Smooth muscle cell (in vitro differentiated cells): ENCODE results near the gene CFAP46. TPM values are rescaled to one million over a fixed set of nuclear protein-coding genes. Genes with fewer than 3 reads are reported as not detected.
A peak's percentile ranks its signal among the peaks of the same experiment; 100 is the strongest.

Source experiments
- DNase-seq: peaks from one replicate; lab custom pipeline; 2025; ENCODE audit not compliant: unreplicated experiment; lab: John Stamatoyannopoulos, UW
- H2AFZ ChIP-seq: fragments of 200-600 bp; sonication (generic); 2 replicates; pipeline ENCODE4 v1.6.0; 2016; ENCODE audit warnings: antibody characterized with exemption, low read depth, mild to moderate bottlenecking
- H3F3A ChIP-seq: fragments of 200-600 bp; sonication (generic); 2 replicates; pipeline ENCODE4 v1.6.0; 2017; ENCODE audit warnings: antibody characterized with exemption, low read depth
- H3K27ac ChIP-seq: fragments of 200-600 bp; sonication (generic); 2 replicates; pipeline ENCODE4 v1.5.1; 2016; ENCODE audit warnings: low read depth, mild to moderate bottlenecking
- H3K27me3 ChIP-seq: fragments of 200-600 bp; sonication (generic); 2 replicates; pipeline ENCODE4 v1.6.1; 2016; ENCODE audit warnings: low read depth, mild to moderate bottlenecking
- H3K36me3 ChIP-seq: fragments of 200-600 bp; sonication (generic); 2 replicates; pipeline ENCODE4 v1.5.1; 2016; ENCODE audit warnings: low read depth
- H3K4me1 ChIP-seq: fragments of 200-600 bp; sonication (generic); 2 replicates; pipeline ENCODE4 v1.5.1; 2016; ENCODE audit warnings: low read depth
- H3K4me2 ChIP-seq: fragments of 200-600 bp; sonication (generic); 2 replicates; pipeline ENCODE4 v1.6.0; 2016; ENCODE audit warnings: mild to moderate bottlenecking
- H3K4me3 ChIP-seq: fragments of 200-600 bp; sonication (generic); 2 replicates; pipeline ENCODE4 v1.5.1; 2016; ENCODE audit warnings: mild to moderate bottlenecking
- H3K79me2 ChIP-seq: fragments of 200-600 bp; sonication (generic); 2 replicates; pipeline ENCODE4 v1.6.0; 2016; ENCODE audit warnings: low read depth, mild to moderate bottlenecking
- H3K9ac ChIP-seq: fragments of 200-600 bp; sonication (generic); 2 replicates; pipeline ENCODE4 v1.6.0; 2016; ENCODE audit warnings: low read depth
- H3K9me3 ChIP-seq: fragments of 200-600 bp; sonication (generic); replicated peaks from 2 replicates; pipeline ENCODE4 v1.5.1; 2016; ENCODE audit warnings: low read depth
- H4K20me1 ChIP-seq: fragments of 200-600 bp; sonication (generic); 2 replicates; pipeline ENCODE4 v1.6.0; 2016; ENCODE audit warnings: low read depth
- CTCF ChIP-seq: fragments of 200-600 bp; sonication (generic); IDR thresholded peaks from 2 replicates; pipeline ENCODE4 v1.5.1; 2017; ENCODE audit warnings: borderline replicate concordance, mild to moderate bottlenecking, antibody characterized with exemption; ENCODE audit not compliant: insufficient read depth, poor library complexity, severe bottlenecking
- WGBS: methylation state at CpG from one replicate; pipeline ENCODE4 v1.1.7; 2016; ENCODE audit warnings: low lambda C conversion rate; 5-methylcytosine and 5-hydroxymethylcytosine counted together
- polyA plus RNA-seq: library from polyadenylated mRNA; unstranded; fragments of >200 nt; fragmentation: Nextera tagmentation; extraction: Ambion mirVana; gene quantifications from 2 replicates; pipeline ENCODE4 v1.2.1, GENCODE V29; 2016
- total RNA-seq: library from RNA; depleted of rRNA; stranded (reverse); fragments of >200 nt; gene quantifications from 2 replicates; pipeline ENCODE4 v1.2.3, GENCODE V29; 2014

Gene CFAP46
- total and polyA plus RNA-seq, 2 experiments from 2014 or later: 1.1 to 2.0 TPM

GRCh38 chr10:132912713-132913558 is 29.4 kb downstream of the CFAP46 start:
- TF ChIP-seq CTCF: no peak
- H3K36me3 ChIP-seq: no peaks in the 10 kb centered on the region
- H3K79me2 ChIP-seq: no peaks in the 10 kb centered on the region
- no peaks in the 10 kb centered on the region for H4K20me1 ChIP-seq
- 80% methylated on average over 42 of the region's 46 CpGs for WGBS
- no peak overlapping the region for H3K9ac ChIP-seq
- H3K9me3 ChIP-seq: no peaks in the 10 kb centered on the region
- no peak overlapping the region for H3K27ac ChIP-seq
- H3F3A ChIP-seq: no peaks in the 10 kb centered on the region
- peaks cover 11% of the 10 kb centered on the region for H3K4me1 ChIP-seq
- H3K4me3 ChIP-seq: no peak overlapping the region
- DNase-seq: no peak
- H3K27me3 ChIP-seq: no peaks in the 10 kb centered on the region
- H3K4me2 ChIP-seq: no peak overlapping the region
- no peak overlapping the region for H2AFZ ChIP-seq

DNA sequence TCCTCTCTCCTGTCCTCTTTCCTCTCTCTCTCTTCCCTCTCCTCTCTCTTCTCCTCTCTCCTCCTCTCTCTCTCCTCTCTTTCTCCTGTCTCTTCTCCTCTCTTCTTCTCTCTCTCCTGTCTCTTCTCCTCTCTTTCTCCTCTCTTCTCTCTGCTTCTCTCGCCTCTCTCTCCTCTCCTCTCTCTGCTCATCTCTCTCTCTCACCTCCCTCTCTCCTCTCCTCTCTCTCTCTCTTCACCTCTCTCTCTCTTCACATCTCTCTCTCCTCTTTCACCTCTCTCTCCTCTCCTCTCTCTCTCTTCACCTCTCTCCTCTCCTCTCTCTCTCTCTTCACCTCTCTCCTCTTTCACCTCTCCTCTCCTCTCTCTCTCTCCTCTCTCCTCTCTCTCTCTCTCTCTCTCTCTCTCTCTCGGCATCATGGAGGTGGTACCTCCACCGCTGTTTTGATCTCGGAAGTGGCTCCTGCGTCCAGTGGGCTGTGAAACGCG is 30.1 kb downstream of the CFAP46 start:
- no peaks in the 10 kb centered on the region for H3K79me2 ChIP-seq
- H3K4me2 ChIP-seq: no peak overlapping the region
- peaks cover 11% of the 10 kb centered on the region for H3K4me1 ChIP-seq
- H2AFZ ChIP-seq: no peak overlapping the region
- no peak for TF ChIP-seq CTCF
- no peaks in the 10 kb centered on the region for H4K20me1 ChIP-seq
- no peak overlapping the region for H3K4me3 ChIP-seq
- no peak overlapping the region for H3K27ac ChIP-seq
- no peaks in the 10 kb centered on the region for H3K27me3 ChIP-seq
- H3K9me3 ChIP-seq: no peaks in the 10 kb centered on the region
- no peaks in the 10 kb centered on the region for H3K36me3 ChIP-seq
- no peak overlapping the region for H3K9ac ChIP-seq
- WGBS: 83% methylated on average over 7 of the region's 7 CpGs
- no peak for DNase-seq
- no peaks in the 10 kb centered on the region for H3F3A ChIP-seq

- no peak overlapping the region for H2AFZ ChIP-seq
- H3K79me2 ChIP-seq: no peaks in the 10 kb centered on the region
- H3K27ac ChIP-seq: peak overlapping the region; percentile 40
- H3K27me3 ChIP-seq: no peaks in the 10 kb centered on the region
- no peak for TF ChIP-seq CTCF
- H3K36me3 ChIP-seq: no peaks in the 10 kb centered on the region
- H3K4me1 ChIP-seq: peaks cover 11% of the 10 kb centered on the region
- 21% methylated on average over 9 of the region's 9 CpGs for WGBS
- peak overlapping the region; percentile 45 for H3K4me2 ChIP-seq
- no peak overlapping the region for H3K4me3 ChIP-seq
- H3F3A ChIP-seq: no peaks in the 10 kb centered on the region
- H3K9me3 ChIP-seq: no peaks in the 10 kb centered on the region
- no peak overlapping the region for H3K9ac ChIP-seq
- H4K20me1 ChIP-seq: no peaks in the 10 kb centered on the region
- no peak for DNase-seq
Observed at GRCh38 chr10:132911786-132912097, 30.6 kb downstream of the CFAP46 start.
